HEK293 (cell line): ENCODE results near the gene FRMD4A.

Source experiments
- CTCF ChIA-PET: fragments of 350-600 bp; formaldehyde crosslinking; extraction: SDS; loops from one replicate; lab custom pipeline; 2021; ENCODE audit warnings: antibody characterized with exemption; lab: Yijun Ruan, JAX
- POLR2A ChIA-PET: fragments of 300-600 bp; formaldehyde crosslinking; extraction: SDS; loops from one replicate; lab custom pipeline; 2020; ENCODE audit warnings: antibody characterized with exemption, inconsistent platforms; lab: Yijun Ruan, JAX
- H3K27ac ChIP-seq: fragments of 200-500 bp; sonication (Bioruptor generic); 2 replicates; pipeline ENCODE4 v1.5.1; 2014; ENCODE audit warnings: low read depth, low read length, control low read depth, inconsistent platforms; ENCODE audit errors: extremely low read depth
- H3K36me3 ChIP-seq, 2 experiments: fragments of 200-500 bp in 1 of 2; sonication (Bioruptor generic) in 1 of 2; 1 replicate in 1 of 2; 2 replicates in 1 of 2; pipeline ENCODE4 v1.5.1; 2014 to 2017; ENCODE audit warnings: inconsistent platforms in 2 of 2, low read length in 2 of 2; ENCODE audit not compliant: control insufficient read depth in 2 of 2, insufficient read depth in 1 of 2
- H3K4me1 ChIP-seq: fragments of 200-500 bp; sonication (Bioruptor generic); 2 replicates; pipeline ENCODE4 v1.5.1; 2014; ENCODE audit warnings: mild to moderate bottlenecking, low read length, inconsistent platforms; ENCODE audit not compliant: control insufficient read depth, insufficient read depth
- H3K4me3 ChIP-seq: 2 replicates; pipeline ENCODE4 v1.5.1; 2011; ENCODE audit warnings: low read depth, mild to moderate bottlenecking, control low read depth, low read length, moderate library complexity
- H3K9me3 ChIP-seq: fragments of 200-500 bp; sonication (Bioruptor generic); 2 replicates; pipeline ENCODE4 v1.5.1; 2014; ENCODE audit warnings: low read depth, low read length, inconsistent platforms; ENCODE audit not compliant: control insufficient read depth, insufficient read depth
- BCL11B ChIP-seq: fragments of 450-650 bp; formaldehyde crosslinking; IDR thresholded peaks from 2 replicates; pipeline ENCODE4 v1.5.1; 2016; ENCODE audit warnings: low read depth, missing biosample characterization, missing genetic modification characterization
- FEZF1 ChIP-seq: fragments of 450-650 bp; formaldehyde crosslinking; IDR thresholded peaks from 2 replicates; pipeline ENCODE4 v1.5.1; 2016; ENCODE audit warnings: missing biosample characterization, missing genetic modification characterization
- GLIS1 ChIP-seq: fragments of 450-650 bp; formaldehyde crosslinking; IDR thresholded peaks from 2 replicates; pipeline ENCODE4 v1.5.1; 2016; ENCODE audit warnings: missing biosample characterization, missing genetic modification characterization
- KLF16 ChIP-seq: fragments of 450-650 bp; formaldehyde crosslinking; IDR thresholded peaks from 2 replicates; pipeline ENCODE4 v1.5.1; 2017; ENCODE audit warnings: missing biosample characterization, missing genetic modification characterization
- KLF7 ChIP-seq: fragments of 450-650 bp; formaldehyde crosslinking; IDR thresholded peaks from 2 replicates; pipeline ENCODE4 v1.5.1; 2016; ENCODE audit warnings: missing biosample characterization, missing genetic modification characterization, borderline replicate concordance
- OVOL3 ChIP-seq: fragments of 450-650 bp; formaldehyde crosslinking; IDR thresholded peaks from 2 replicates; pipeline ENCODE4 v1.5.1; 2016; ENCODE audit warnings: missing biosample characterization, missing genetic modification characterization
- PRDM1 ChIP-seq: fragments of 450-650 bp; formaldehyde crosslinking; IDR thresholded peaks from 2 replicates; pipeline ENCODE4; 2016; ENCODE audit warnings: missing biosample characterization, missing genetic modification characterization
- SCRT2 ChIP-seq: fragments of 450-650 bp; formaldehyde crosslinking; IDR thresholded peaks from 2 replicates; pipeline ENCODE4 v1.5.1; 2016; ENCODE audit warnings: missing biosample characterization, missing genetic modification characterization
- YY1 ChIP-seq: fragments of 450-650 bp; formaldehyde crosslinking; IDR thresholded peaks from 2 replicates; pipeline ENCODE4 v1.5.1; 2018; ENCODE audit warnings: missing biosample characterization, missing genetic modification characterization
- YY2 ChIP-seq: fragments of 450-650 bp; formaldehyde crosslinking; IDR thresholded peaks from 2 replicates; pipeline ENCODE4 v1.5.1; 2016; ENCODE audit warnings: missing biosample characterization, missing genetic modification characterization
- ZBTB17 ChIP-seq: fragments of 450-650 bp; formaldehyde crosslinking; IDR thresholded peaks from 2 replicates; pipeline ENCODE4 v1.5.1; 2016; ENCODE audit warnings: missing biosample characterization, missing genetic modification characterization
- ZEB2 ChIP-seq: fragments of 450-650 bp; formaldehyde crosslinking; IDR thresholded peaks from 2 replicates; pipeline ENCODE4 v1.5.1; 2016; ENCODE audit warnings: missing biosample characterization, missing genetic modification characterization
- ZFP37 ChIP-seq: fragments of 450-650 bp; formaldehyde crosslinking; IDR thresholded peaks from 2 replicates; pipeline ENCODE4 v1.5.1; 2016; ENCODE audit warnings: missing biosample characterization, missing genetic modification characterization
- ZIC2 ChIP-seq: fragments of 450-650 bp; formaldehyde crosslinking; IDR thresholded peaks from 2 replicates; pipeline ENCODE4 v1.5.1; 2016; ENCODE audit warnings: missing biosample characterization, missing genetic modification characterization
- ZNF121 ChIP-seq: fragments of 450-650 bp; formaldehyde crosslinking; IDR thresholded peaks from 2 replicates; pipeline ENCODE4 v1.5.1; 2016; ENCODE audit warnings: missing biosample characterization, missing genetic modification characterization
- ZNF138 ChIP-seq: fragments of 450-650 bp; formaldehyde crosslinking; IDR thresholded peaks from 2 replicates; pipeline ENCODE4 v1.5.1; 2016; ENCODE audit warnings: missing biosample characterization, missing genetic modification characterization, borderline replicate concordance
- ZNF146 ChIP-seq: fragments of 450-650 bp; formaldehyde crosslinking; IDR thresholded peaks from 2 replicates; pipeline ENCODE4 v1.5.1; 2016; ENCODE audit warnings: missing biosample characterization, missing genetic modification characterization
- ZNF174 ChIP-seq: fragments of 450-650 bp; formaldehyde crosslinking; IDR thresholded peaks from 2 replicates; pipeline ENCODE4 v1.5.0; 2017; ENCODE audit warnings: missing biosample characterization, mild to moderate bottlenecking, missing genetic modification characterization
- ZNF175 ChIP-seq: fragments of 450-650 bp; formaldehyde crosslinking; IDR thresholded peaks from 2 replicates; pipeline ENCODE4 v1.5.1; 2016; ENCODE audit warnings: missing biosample characterization, missing genetic modification characterization
- ZNF214 ChIP-seq: fragments of 450-650 bp; formaldehyde crosslinking; IDR thresholded peaks from 2 replicates; pipeline ENCODE4 v1.5.1; 2017; ENCODE audit warnings: missing biosample characterization, mild to moderate bottlenecking, missing genetic modification characterization, borderline replicate concordance
- ZNF23 ChIP-seq: fragments of 450-650 bp; formaldehyde crosslinking; IDR thresholded peaks from 2 replicates; pipeline ENCODE4 v1.5.1; 2016; ENCODE audit warnings: missing biosample characterization, missing genetic modification characterization, borderline replicate concordance
- ZNF266 ChIP-seq: fragments of 450-650 bp; formaldehyde crosslinking; IDR thresholded peaks from 2 replicates; pipeline ENCODE4 v1.5.1; 2016; ENCODE audit warnings: missing biosample characterization, missing genetic modification characterization, low read depth
- ZNF311 ChIP-seq: fragments of 450-650 bp; formaldehyde crosslinking; IDR thresholded peaks from 2 replicates; pipeline ENCODE4 v1.5.1; 2017; ENCODE audit warnings: missing biosample characterization, missing genetic modification characterization, borderline replicate concordance
- ZNF404 ChIP-seq: fragments of 450-650 bp; formaldehyde crosslinking; IDR thresholded peaks from 2 replicates; pipeline ENCODE4 v1.5.1; 2017; ENCODE audit warnings: missing biosample characterization, missing genetic modification characterization
- ZNF514 ChIP-seq: fragments of 450-650 bp; formaldehyde crosslinking; IDR thresholded peaks from 2 replicates; pipeline ENCODE4 v1.5.1; 2016; ENCODE audit warnings: missing biosample characterization, missing genetic modification characterization
- ZNF600 ChIP-seq: fragments of 450-650 bp; formaldehyde crosslinking; IDR thresholded peaks from 2 replicates; pipeline ENCODE4 v1.5.1; 2016; ENCODE audit warnings: missing biosample characterization, missing genetic modification characterization
- ZNF623 ChIP-seq: fragments of 450-650 bp; formaldehyde crosslinking; IDR thresholded peaks from 2 replicates; pipeline ENCODE4 v1.5.1; 2016; ENCODE audit warnings: missing biosample characterization, missing genetic modification characterization
- ZNF830 ChIP-seq: fragments of 450-650 bp; IDR thresholded peaks from 2 replicates; pipeline ENCODE4 v1.5.0; 2018; ENCODE audit warnings: missing biosample characterization, missing genetic modification characterization, low read depth, mild to moderate bottlenecking, moderate library complexity
- TF ChIP-seq, protein P1 (sequence below): fragments of 450-650 bp; formaldehyde crosslinking; IDR thresholded peaks from 2 replicates; pipeline ENCODE4 v1.5.1; 2016; ENCODE audit warnings: missing biosample characterization, missing genetic modification characterization
- TF ChIP-seq, protein P2 (sequence below): fragments of 450-650 bp; formaldehyde crosslinking; conservative IDR thresholded peaks from 2 replicates; pipeline ENCODE4 v1.5.1; 2016; ENCODE audit warnings: low read depth, missing biosample characterization, missing genetic modification characterization
- TF ChIP-seq, protein P3 (sequence below): fragments of 450-650 bp; IDR thresholded peaks from 2 replicates; pipeline ENCODE4 v1.5.1; 2018; ENCODE audit warnings: missing biosample characterization, mild to moderate bottlenecking, missing genetic modification characterization

Gene FRMD4A

DNA sequence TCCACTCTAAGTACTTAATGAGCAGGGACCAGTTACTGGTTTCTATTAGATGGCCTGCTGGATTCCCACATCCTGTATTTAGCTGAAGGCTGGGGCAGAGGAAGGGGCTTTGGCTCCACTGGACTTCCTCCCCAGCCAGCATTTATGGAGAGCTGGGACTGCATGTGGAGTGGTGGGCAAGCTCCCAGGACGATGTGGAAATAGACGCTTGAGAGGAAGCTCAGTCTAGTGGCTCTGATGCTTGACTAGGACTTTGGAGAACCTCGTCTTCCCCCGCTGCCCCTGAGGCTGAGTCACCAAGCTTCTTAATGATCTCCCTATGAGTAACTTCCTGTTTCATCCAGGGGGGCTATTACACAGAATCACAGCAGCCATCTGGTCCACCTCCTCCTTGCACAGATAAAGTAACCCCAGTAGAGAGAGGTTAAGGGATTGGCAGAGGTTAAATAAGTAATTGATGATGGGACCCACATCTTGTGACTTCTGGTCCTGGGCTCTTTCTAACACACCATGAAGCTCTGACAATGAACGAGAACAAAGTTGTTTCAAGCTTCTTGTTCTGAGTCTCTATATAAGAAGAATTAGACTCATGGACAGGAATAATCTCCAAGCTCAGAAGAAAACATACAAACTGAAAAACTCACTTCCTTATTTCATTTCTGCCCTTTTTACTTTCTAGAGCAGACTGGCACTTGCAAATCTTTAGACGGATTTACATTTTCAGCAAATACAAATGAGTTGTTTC is 617.7 kb downstream of the FRMD4A start:
- ChIA-PET POLR2A (no interaction called here), CTCF (no interaction called here)
- Histone ChIP-seq H3K9me3 (no peaks in the 10 kb centered on the region), H3K36me3 (no peaks in the 10 kb centered on the region), H3K4me3 (no peak overlapping the region), H3K4me1 (0 out of 2 replicates have a peak, but pooled peaks cover 2% of the 10 kb centered on the region), H3K27ac (no peak overlapping the region)
- no peak for TF ChIP-seq ZNF514 (tag by site-specific recombination)
- TF ChIP-seq, protein P1, sequence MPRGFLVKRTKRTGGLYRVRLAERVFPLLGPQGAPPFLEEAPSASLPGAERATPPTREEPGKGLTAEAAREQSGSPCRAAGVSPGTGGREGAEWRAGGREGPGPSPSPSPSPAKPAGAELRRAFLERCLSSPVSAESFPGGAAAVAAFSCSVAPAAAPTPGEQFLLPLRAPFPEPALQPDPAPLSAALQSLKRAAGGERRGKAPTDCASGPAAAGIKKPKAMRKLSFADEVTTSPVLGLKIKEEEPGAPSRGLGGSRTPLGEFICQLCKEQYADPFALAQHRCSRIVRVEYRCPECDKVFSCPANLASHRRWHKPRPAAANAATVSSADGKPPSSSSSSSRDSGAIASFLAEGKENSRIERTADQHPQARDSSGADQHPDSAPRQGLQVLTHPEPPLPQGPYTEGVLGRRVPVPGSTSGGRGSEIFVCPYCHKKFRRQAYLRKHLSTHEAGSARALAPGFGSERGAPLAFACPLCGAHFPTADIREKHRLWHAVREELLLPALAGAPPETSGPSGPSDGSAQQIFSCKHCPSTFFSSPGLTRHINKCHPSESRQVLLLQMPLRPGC (tag by site-specific recombination): no peak
- no peak for TF ChIP-seq KLF16 (tag by site-specific recombination)
- TF ChIP-seq, protein P2, sequence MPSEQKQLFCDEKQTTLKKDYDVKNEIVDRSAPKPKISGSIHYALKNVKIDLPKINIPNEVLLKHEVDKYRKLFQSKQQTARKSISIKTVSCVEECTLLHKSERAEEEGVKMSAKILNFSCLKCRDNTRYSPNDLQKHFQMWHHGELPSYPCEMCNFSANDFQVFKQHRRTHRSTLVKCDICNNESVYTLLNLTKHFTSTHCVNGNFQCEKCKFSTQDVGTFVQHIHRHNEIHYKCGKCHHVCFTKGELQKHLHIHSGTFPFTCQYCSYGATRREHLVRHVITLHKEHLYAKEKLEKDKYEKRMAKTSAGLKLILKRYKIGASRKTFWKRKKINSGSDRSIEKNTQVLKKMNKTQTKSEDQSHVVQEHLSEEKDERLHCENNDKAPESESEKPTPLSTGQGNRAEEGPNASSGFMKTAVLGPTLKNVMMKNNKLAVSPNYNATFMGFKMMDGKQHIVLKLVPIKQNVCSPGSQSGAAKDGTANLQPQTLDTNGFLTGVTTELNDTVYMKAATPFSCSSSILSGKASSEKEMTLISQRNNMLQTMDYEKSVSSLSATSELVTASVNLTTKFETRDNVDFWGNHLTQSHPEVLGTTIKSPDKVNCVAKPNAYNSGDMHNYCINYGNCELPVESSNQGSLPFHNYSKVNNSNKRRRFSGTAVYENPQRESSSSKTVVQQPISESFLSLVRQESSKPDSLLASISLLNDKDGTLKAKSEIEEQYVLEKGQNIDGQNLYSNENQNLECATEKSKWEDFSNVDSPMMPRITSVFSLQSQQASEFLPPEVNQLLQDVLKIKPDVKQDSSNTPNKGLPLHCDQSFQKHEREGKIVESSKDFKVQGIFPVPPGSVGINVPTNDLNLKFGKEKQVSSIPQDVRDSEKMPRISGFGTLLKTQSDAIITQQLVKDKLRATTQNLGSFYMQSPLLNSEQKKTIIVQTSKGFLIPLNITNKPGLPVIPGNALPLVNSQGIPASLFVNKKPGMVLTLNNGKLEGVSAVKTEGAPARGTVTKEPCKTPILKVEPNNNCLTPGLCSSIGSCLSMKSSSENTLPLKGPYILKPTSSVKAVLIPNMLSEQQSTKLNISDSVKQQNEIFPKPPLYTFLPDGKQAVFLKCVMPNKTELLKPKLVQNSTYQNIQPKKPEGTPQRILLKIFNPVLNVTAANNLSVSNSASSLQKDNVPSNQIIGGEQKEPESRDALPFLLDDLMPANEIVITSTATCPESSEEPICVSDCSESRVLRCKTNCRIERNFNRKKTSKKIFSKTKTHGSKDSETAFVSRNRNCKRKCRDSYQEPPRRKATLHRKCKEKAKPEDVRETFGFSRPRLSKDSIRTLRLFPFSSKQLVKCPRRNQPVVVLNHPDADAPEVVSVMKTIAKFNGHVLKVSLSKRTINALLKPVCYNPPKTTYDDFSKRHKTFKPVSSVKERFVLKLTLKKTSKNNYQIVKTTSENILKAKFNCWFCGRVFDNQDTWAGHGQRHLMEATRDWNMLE (tag by site-specific recombination): 0 out of 2 replicates have a peak, but pooled peaks have one; percentile 33
- no peak for TF ChIP-seq ZNF311
- TF ChIP-seq ZNF404 (tag by site-specific recombination): no peak
- TF ChIP-seq YY1: no peak
- no peak for TF ChIP-seq KLF7
- no peak for TF ChIP-seq ZNF146
- TF ChIP-seq ZIC2: peak; percentile 81
- TF ChIP-seq ZNF600 (tag by site-specific recombination): no peak
- TF ChIP-seq, protein P3, sequence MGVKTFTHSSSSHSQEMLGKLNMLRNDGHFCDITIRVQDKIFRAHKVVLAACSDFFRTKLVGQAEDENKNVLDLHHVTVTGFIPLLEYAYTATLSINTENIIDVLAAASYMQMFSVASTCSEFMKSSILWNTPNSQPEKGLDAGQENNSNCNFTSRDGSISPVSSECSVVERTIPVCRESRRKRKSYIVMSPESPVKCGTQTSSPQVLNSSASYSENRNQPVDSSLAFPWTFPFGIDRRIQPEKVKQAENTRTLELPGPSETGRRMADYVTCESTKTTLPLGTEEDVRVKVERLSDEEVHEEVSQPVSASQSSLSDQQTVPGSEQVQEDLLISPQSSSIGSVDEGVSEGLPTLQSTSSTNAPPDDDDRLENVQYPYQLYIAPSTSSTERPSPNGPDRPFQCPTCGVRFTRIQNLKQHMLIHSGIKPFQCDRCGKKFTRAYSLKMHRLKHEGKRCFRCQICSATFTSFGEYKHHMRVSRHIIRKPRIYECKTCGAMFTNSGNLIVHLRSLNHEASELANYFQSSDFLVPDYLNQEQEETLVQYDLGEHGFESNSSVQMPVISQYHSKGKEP: no peak
- peak; percentile 51 for TF ChIP-seq GLIS1 (tag by site-specific recombination)
- no peak for TF ChIP-seq ZNF214
- TF ChIP-seq SCRT2 (tag by site-specific recombination): peak; percentile 71
- TF ChIP-seq ZFP37 (tag by site-specific recombination): no peak
- TF ChIP-seq ZNF830: no peak
- no peak for TF ChIP-seq ZNF138 (tag by site-specific recombination)
- no peak for TF ChIP-seq ZEB2 (tag by site-specific recombination)
- TF ChIP-seq OVOL3 (tag by site-specific recombination): no peak
- TF ChIP-seq ZNF623 (tag by site-specific recombination): no peak
- TF ChIP-seq ZNF175 (tag by site-specific recombination): no peak
- no peak for TF ChIP-seq FEZF1 (tag by site-specific recombination)
- no peak for TF ChIP-seq ZNF266
- TF ChIP-seq ZNF174 (tag by site-specific recombination): no peak
- TF ChIP-seq YY2 (tag by site-specific recombination): no peak
- no peak for TF ChIP-seq ZBTB17
- no peak for TF ChIP-seq PRDM1 (tag by site-specific recombination)
- TF ChIP-seq ZNF121 (tag by site-specific recombination): no peak
- TF ChIP-seq ZNF23 (tag by site-specific recombination): no peak
- TF ChIP-seq BCL11B (tag by site-specific recombination): no peak
